Astrocyte (in vitro differentiated cells and primary cell): Measurements from ENCODE around the gene AUTS2. TPM values are rescaled to one million over a fixed set of nuclear protein-coding genes. Genes with fewer than 3 reads are reported as not detected.

Source experiments
- DNase-seq: peaks from one replicate; pipeline ENCODE4 v3.0.0-alpha.2; 2010; ENCODE audit warnings: low read depth
- FAIRE-seq: peaks from 2 replicates; lab custom pipeline; 2011; peaks lifted over from hg19 to GRCh38; lab: Jason Lieb, UNC
- H2AFZ ChIP-seq: 2 replicates; pipeline ENCODE4 v1.6.0; 2012; ENCODE audit warnings: low read depth, low read length, inconsistent platforms
- H3K27ac ChIP-seq: 2 replicates; pipeline ENCODE4 v1.5.1; 2011; ENCODE audit warnings: low read depth, low read length, inconsistent platforms
- H3K27me3 ChIP-seq: 2 replicates; pipeline ENCODE4 v1.6.0; 2011; ENCODE audit warnings: low read length, inconsistent platforms; ENCODE audit not compliant: insufficient read depth
- H3K36me3 ChIP-seq: 2 replicates; pipeline ENCODE4 v1.5.1; 2011; ENCODE audit warnings: low read length, inconsistent platforms; ENCODE audit not compliant: insufficient read depth
- H3K4me1 ChIP-seq: 2 replicates; pipeline ENCODE4 v1.5.1; 2011; ENCODE audit warnings: low read length, inconsistent platforms; ENCODE audit not compliant: insufficient read depth
- H3K4me2 ChIP-seq: 2 replicates; pipeline ENCODE4 v1.6.0; 2012; ENCODE audit warnings: low read length, inconsistent platforms
- H3K4me3 ChIP-seq: 2 replicates; pipeline ENCODE4 v1.5.1; 2011; ENCODE audit warnings: low read depth, mild to moderate bottlenecking, low read length, inconsistent platforms; ENCODE audit not compliant: insufficient read depth
- H3K79me2 ChIP-seq: 2 replicates; pipeline ENCODE4 v1.6.0; 2012; ENCODE audit warnings: mild to moderate bottlenecking, low read length, inconsistent platforms; ENCODE audit not compliant: insufficient read depth
- H3K9ac ChIP-seq: 2 replicates; pipeline ENCODE4 v1.6.0; 2012; ENCODE audit warnings: mild to moderate bottlenecking, low read length, inconsistent platforms
- H3K9me3 ChIP-seq: 2 replicates; pipeline ENCODE4 v1.5.1; 2012; ENCODE audit warnings: low read depth, mild to moderate bottlenecking, low read length, inconsistent platforms; ENCODE audit not compliant: insufficient read depth
- H4K20me1 ChIP-seq: 2 replicates; pipeline ENCODE4 v1.6.0; 2012; ENCODE audit warnings: low read length, inconsistent platforms; ENCODE audit not compliant: insufficient read depth
- H3K27ac Mint-ChIP-seq: one replicate; pipeline ENCODE4 v1.8.0; 2021; ENCODE audit warnings: mild to moderate bottlenecking, mixed read lengths; ENCODE audit not compliant: unreplicated experiment
- H3K27me3 Mint-ChIP-seq: one replicate; pipeline ENCODE4 v1.8.0; 2021; ENCODE audit warnings: low read depth, mixed read lengths; ENCODE audit not compliant: unreplicated experiment
- H3K36me3 Mint-ChIP-seq: one replicate; pipeline ENCODE4 v1.8.0; 2021; ENCODE audit warnings: low read depth, mixed read lengths; ENCODE audit not compliant: unreplicated experiment
- H3K4me1 Mint-ChIP-seq: one replicate; pipeline ENCODE4 v1.8.0; 2021; ENCODE audit warnings: low read depth, mixed read lengths; ENCODE audit not compliant: unreplicated experiment
- H3K4me3 Mint-ChIP-seq: one replicate; pipeline ENCODE4 v1.8.0; 2021; ENCODE audit warnings: mild to moderate bottlenecking, moderate library complexity, mixed read lengths; ENCODE audit not compliant: unreplicated experiment
- H3K9me3 Mint-ChIP-seq: one replicate; pipeline ENCODE4 v1.8.0; 2021; ENCODE audit warnings: mild to moderate bottlenecking, mixed read lengths; ENCODE audit not compliant: unreplicated experiment
- CTCF ChIP-seq: IDR thresholded peaks from 2 replicates; pipeline ENCODE4 v1.5.1; 2011; ENCODE audit warnings: low read depth, mild to moderate bottlenecking, inconsistent platforms, low read length, moderate library complexity; ENCODE audit not compliant: insufficient read depth
- EZH2 ChIP-seq: IDR thresholded peaks from 2 replicates; pipeline ENCODE4 v1.6.1; 2012; ENCODE audit warnings: mild to moderate bottlenecking, low read length, inconsistent platforms; ENCODE audit not compliant: insufficient read depth
- total RNA-seq: library from RNA; stranded (reverse); gene quantifications from 2 replicates; pipeline ENCODE4 v1.2.1, GENCODE V29; 2021

AUTS2 gene
- total RNA-seq, 1 donor from 2014 or later: 73.2 TPM

GRCh38 chr7:70622936-70623335, 1024.7 kb downstream of the AUTS2 start:
- Mint-ChIP-seq H3K9me3 (no peaks in the 10 kb centered on the region), H3K27me3 (no peaks in the 10 kb centered on the region), H3K27ac (no peak overlapping the region), H3K4me1 (peaks cover 20% of the 10 kb centered on the region), H3K4me3 (no peak overlapping the region), H3K36me3 (peaks cover 1% of the 10 kb centered on the region)
- no peak for TF ChIP-seq EZH2
- no peak for TF ChIP-seq CTCF
- DNase-seq: no peak
- no peak for FAIRE-seq
- H3K4me3 ChIP-seq: no peak overlapping the region
- no peaks in the 10 kb centered on the region for H3K79me2 ChIP-seq
- H2AFZ ChIP-seq: no peak overlapping the region
- no peak overlapping the region for H3K27ac ChIP-seq
- H3K4me2 ChIP-seq: no peak overlapping the region
- no peaks in the 10 kb centered on the region for H4K20me1 ChIP-seq
- no peaks in the 10 kb centered on the region for H3K27me3 ChIP-seq
- no peaks in the 10 kb centered on the region for H3K36me3 ChIP-seq
- H3K9ac ChIP-seq: no peak overlapping the region
- no peaks in the 10 kb centered on the region for H3K9me3 ChIP-seq
- no peaks in the 10 kb centered on the region for H3K4me1 ChIP-seq

DNA sequence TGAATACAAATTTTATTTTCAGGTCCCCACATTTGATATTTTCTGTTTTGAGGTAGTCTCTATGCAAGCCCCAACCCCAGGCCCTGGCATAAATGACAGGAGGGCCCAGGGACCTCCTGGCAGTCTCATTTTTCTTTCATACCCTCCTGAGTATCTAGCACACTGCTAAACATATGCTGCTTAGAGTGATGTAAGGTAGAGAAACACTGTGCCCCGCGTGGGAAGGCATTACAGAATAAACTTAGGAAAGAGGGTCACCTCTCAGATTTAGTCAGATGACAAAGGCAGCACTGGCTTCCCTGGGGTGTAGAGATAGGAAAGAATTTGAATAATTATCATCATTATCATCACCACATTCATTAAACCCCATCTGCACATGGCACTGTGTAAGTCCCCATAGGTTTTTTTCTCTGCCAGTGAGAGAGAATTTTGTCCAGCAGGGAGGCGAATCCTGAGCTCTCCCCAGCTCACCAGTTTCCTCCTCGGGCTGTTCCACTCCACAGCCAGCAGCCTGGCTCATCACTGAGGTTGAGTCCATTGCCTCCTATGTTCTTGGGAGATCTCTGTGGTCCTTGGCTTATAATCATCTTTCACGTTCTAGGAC, 1026.3 kb downstream of the AUTS2 start:
- H3K36me3 Mint-ChIP-seq: peaks cover 1% of the 10 kb centered on the region
- H3K79me2 ChIP-seq: no peaks in the 10 kb centered on the region
- no peaks in the 10 kb centered on the region for H3K27me3 ChIP-seq
- no peaks in the 10 kb centered on the region for H3K9me3 Mint-ChIP-seq
- no peaks in the 10 kb centered on the region for H4K20me1 ChIP-seq
- H3K27ac ChIP-seq: no peak overlapping the region
- H3K4me1 ChIP-seq: no peaks in the 10 kb centered on the region
- peaks cover 14% of the 10 kb centered on the region for H3K4me1 Mint-ChIP-seq
- H3K9me3 ChIP-seq: no peaks in the 10 kb centered on the region
- no peak for DNase-seq
- H3K27me3 Mint-ChIP-seq: no peaks in the 10 kb centered on the region
- H3K4me3 Mint-ChIP-seq: no peak overlapping the region
- H2AFZ ChIP-seq: no peak overlapping the region
- no peak for FAIRE-seq
- H3K27ac Mint-ChIP-seq: peak overlapping the region; percentile 68
- H3K4me3 ChIP-seq: no peak overlapping the region
- H3K4me2 ChIP-seq: no peak overlapping the region
- TF ChIP-seq CTCF (no peak), EZH2 (no peak)
- H3K36me3 ChIP-seq: no peaks in the 10 kb centered on the region
- no peak overlapping the region for H3K9ac ChIP-seq

- Histone ChIP-seq H3K27ac (no peak overlapping the region), H3K79me2 (no peaks in the 10 kb centered on the region), H3K27me3 (no peaks in the 10 kb centered on the region), H2AFZ (no peak overlapping the region), H3K4me1 (peaks cover 17% of the 10 kb centered on the region), H3K9me3 (no peaks in the 10 kb centered on the region), H3K9ac (no peak overlapping the region), H4K20me1 (no peaks in the 10 kb centered on the region), H3K4me3 (no peak overlapping the region), H3K4me2 (no peak overlapping the region), H3K36me3 (no peaks in the 10 kb centered on the region)
- no peak for FAIRE-seq
- Mint-ChIP-seq H3K9me3 (no peaks in the 10 kb centered on the region), H3K4me3 (no peak overlapping the region), H3K4me1 (peaks cover 9% of the 10 kb centered on the region), H3K36me3 (peaks cover 5% of the 10 kb centered on the region), H3K27me3 (no peaks in the 10 kb centered on the region), H3K27ac (no peak overlapping the region)
- no peak for TF ChIP-seq CTCF
- TF ChIP-seq EZH2: no peak
- DNase-seq: no peak
Observed at GRCh38 chr7:70627461-70627860, 1029.2 kb downstream of the AUTS2 start.
